HFFc6 (cell line): Measurements from ENCODE around the gene TFF3. TPM values are rescaled to one million over a fixed set of nuclear protein-coding genes. Genes with fewer than 3 reads are reported as not detected.

Experiments
- DNase-seq: peaks from one replicate; pipeline ENCODE4 v3.0.0-alpha.2; 2018
- H3K27ac Mint-ChIP-seq: 2 replicates; pipeline ENCODE4 v1.8.0; 2020; ENCODE audit warnings: mild to moderate bottlenecking, mixed read lengths
- H3K27me3 Mint-ChIP-seq: 2 replicates; pipeline ENCODE4 v1.8.0; 2021; ENCODE audit warnings: mild to moderate bottlenecking, moderate library complexity, mixed read lengths; ENCODE audit not compliant: insufficient read depth
- H3K36me3 Mint-ChIP-seq: 2 replicates; pipeline ENCODE4 v1.8.0; 2021; ENCODE audit warnings: low read depth, mixed read lengths
- H3K4me1 Mint-ChIP-seq: 2 replicates; pipeline ENCODE4 v1.8.0; 2020; ENCODE audit warnings: low read depth, mixed read lengths
- H3K4me3 Mint-ChIP-seq: 2 replicates; pipeline ENCODE4 v1.8.0; 2020; ENCODE audit warnings: mild to moderate bottlenecking, moderate library complexity, mixed read lengths
- H3K9me3 Mint-ChIP-seq: 2 replicates; pipeline ENCODE4 v1.8.0; 2020; ENCODE audit warnings: mild to moderate bottlenecking, mixed read lengths
- total RNA-seq, 6 experiments: library from RNA; stranded (reverse); fragmentation: NEBNext Ultra II Directional; extraction: Animal tissue kit (Norgen Biotek cat#: 25700); gene quantifications; 2 replicates in 1 of 6; 3 replicates in 5 of 6; pipeline ENCODE4 v1.2.3, GENCODE V29; 2021
- TF ChIP-seq, protein P1 (sequence below): fragments of 200-600 bp; sonication (generic); IDR thresholded peaks from 2 replicates; pipeline ENCODE4 v1.5.0; 2021; ENCODE audit warnings: antibody characterized with exemption, mild to moderate bottlenecking

Gene TFF3
- total RNA-seq, 6 experiments from 2014 or later: not detected

- Mint-ChIP-seq H3K27ac (no peak overlapping the region), H3K4me1 (no peaks in the 10 kb centered on the region), H3K4me3 (no peak overlapping the region), H3K27me3 (peaks cover 2% of the 10 kb centered on the region), H3K36me3 (no peaks in the 10 kb centered on the region; the same call in 1 of the 2 replicates), H3K9me3 (peaks cover 64% of the 10 kb centered on the region)
- DNase-seq: no peak
- TF ChIP-seq, protein P1, sequence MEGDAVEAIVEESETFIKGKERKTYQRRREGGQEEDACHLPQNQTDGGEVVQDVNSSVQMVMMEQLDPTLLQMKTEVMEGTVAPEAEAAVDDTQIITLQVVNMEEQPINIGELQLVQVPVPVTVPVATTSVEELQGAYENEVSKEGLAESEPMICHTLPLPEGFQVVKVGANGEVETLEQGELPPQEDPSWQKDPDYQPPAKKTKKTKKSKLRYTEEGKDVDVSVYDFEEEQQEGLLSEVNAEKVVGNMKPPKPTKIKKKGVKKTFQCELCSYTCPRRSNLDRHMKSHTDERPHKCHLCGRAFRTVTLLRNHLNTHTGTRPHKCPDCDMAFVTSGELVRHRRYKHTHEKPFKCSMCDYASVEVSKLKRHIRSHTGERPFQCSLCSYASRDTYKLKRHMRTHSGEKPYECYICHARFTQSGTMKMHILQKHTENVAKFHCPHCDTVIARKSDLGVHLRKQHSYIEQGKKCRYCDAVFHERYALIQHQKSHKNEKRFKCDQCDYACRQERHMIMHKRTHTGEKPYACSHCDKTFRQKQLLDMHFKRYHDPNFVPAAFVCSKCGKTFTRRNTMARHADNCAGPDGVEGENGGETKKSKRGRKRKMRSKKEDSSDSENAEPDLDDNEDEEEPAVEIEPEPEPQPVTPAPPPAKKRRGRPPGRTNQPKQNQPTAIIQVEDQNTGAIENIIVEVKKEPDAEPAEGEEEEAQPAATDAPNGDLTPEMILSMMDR: no peak
Observed at GRCh38 chr21:42319376-42319775, 4.2 kb upstream of the TFF3 start.

- Mint-ChIP-seq H3K27ac (no peak overlapping the region), H3K27me3 (peaks cover 2% of the 10 kb centered on the region), H3K36me3 (no peaks in the 10 kb centered on the region; the same call in 1 of the 2 replicates), H3K4me1 (no peaks in the 10 kb centered on the region), H3K4me3 (no peak overlapping the region), H3K9me3 (peaks cover 60% of the 10 kb centered on the region)
- TF ChIP-seq, protein P1: no peak
- no peak for DNase-seq
Observed at GRCh38 chr21:42317826-42318746, 2.9 kb upstream of the TFF3 start.

DNA sequence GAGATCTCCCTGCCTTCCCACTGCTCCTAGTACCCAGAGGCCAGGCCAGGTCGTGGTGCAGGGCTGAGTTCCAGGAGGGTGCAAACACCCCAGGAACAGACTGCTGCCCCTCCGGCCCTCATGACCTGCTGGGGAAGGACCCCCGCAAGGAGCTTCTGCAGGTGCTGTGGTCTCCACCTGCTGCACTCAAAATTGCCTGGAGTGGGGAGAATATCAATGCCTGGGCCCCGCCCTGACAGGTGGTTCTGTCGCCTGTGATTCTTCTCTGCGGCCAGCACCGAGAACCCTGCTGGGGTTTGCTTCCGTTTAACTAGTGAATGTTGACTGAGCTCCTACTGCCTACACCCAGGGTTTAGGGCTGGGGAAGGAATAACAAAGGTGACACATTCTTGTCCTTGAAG lies 2.1 kb upstream of the TFF3 start:
- no peak for DNase-seq
- H3K36me3 Mint-ChIP-seq: no peaks in the 10 kb centered on the region; the same call in 1 of the 2 replicates
- H3K4me1 Mint-ChIP-seq: no peaks in the 10 kb centered on the region
- H3K4me3 Mint-ChIP-seq: no peak overlapping the region
- TF ChIP-seq, protein P1: no peak
- peaks cover 55% of the 10 kb centered on the region for H3K9me3 Mint-ChIP-seq
- H3K27me3 Mint-ChIP-seq: peaks cover 2% of the 10 kb centered on the region
- no peak overlapping the region for H3K27ac Mint-ChIP-seq

DNA sequence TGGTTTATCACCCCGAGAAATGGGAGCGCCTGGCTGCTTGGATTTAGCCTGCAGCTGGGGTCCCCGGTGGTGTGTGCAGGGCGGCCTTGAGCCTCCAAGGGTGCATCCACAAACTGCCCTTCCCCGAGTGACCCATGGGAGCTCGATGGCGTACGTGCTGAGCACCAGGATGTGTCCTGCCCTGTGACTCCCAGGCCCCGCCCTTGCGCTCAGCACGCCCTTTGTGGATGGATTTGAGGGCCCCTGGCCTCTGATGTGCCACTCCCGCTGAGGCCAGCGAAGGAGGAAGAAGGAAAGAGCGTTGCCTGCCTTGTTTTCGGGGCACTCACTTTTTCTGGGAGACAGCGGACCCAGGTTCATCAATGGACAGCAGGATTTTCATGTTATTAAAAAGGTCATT lies 1.7 kb upstream of the TFF3 start:
- no peak overlapping the region for H3K4me3 Mint-ChIP-seq
- H3K27ac Mint-ChIP-seq: no peak overlapping the region
- H3K9me3 Mint-ChIP-seq: peaks cover 55% of the 10 kb centered on the region
- H3K4me1 Mint-ChIP-seq: no peaks in the 10 kb centered on the region
- no peak for DNase-seq
- H3K27me3 Mint-ChIP-seq: peaks cover 2% of the 10 kb centered on the region
- TF ChIP-seq, protein P1: no peak
- H3K36me3 Mint-ChIP-seq: no peaks in the 10 kb centered on the region; the same call in 1 of the 2 replicates

GRCh38 chr21:42314616-42315295 lies 453 bp downstream of the TFF3 start:
- H3K27ac Mint-ChIP-seq: no peak overlapping the region
- TF ChIP-seq, protein P1: no peak
- no peak for DNase-seq

More at GRCh38 chr21:42314616-42315295, 453 bp downstream of the TFF3 start:
- H3K27me3 Mint-ChIP-seq: peaks cover 2% of the 10 kb centered on the region
- no peaks in the 10 kb centered on the region for H3K36me3 Mint-ChIP-seq
- peaks cover 49% of the 10 kb centered on the region for H3K9me3 Mint-ChIP-seq
- H3K4me3 Mint-ChIP-seq: no peak overlapping the region
- H3K4me1 Mint-ChIP-seq: no peaks in the 10 kb centered on the region
